Tibial nerve (tissue), 4 donors: ENCODE results near the gene KRTAP5-1.

Source experiments
- EP300 ChIP-seq, 2 donors: sonication (generic); formaldehyde crosslinking; IDR thresholded peaks; one replicate each; pipeline ENCODE4 v1.6.1; 2017; ENCODE audit warnings: antibody characterized with exemption in 2 of 2, mild to moderate bottlenecking in 1 of 2
- POLR2A ChIP-seq, 2 donors: fragments of 450-650 bp; IDR thresholded peaks; one replicate each; pipeline ENCODE4 v1.6.1; 2017; ENCODE audit warnings: antibody characterized with exemption in 2 of 2, mild to moderate bottlenecking in 2 of 2, moderate library complexity in 2 of 2
- TF ChIP-seq, protein P1 (sequence below), 5 experiments: fragments of 200-600 bp in 3 of 5; fragments of 450-650 bp in 2 of 5; sonication (generic) in 3 of 5; IDR thresholded peaks; one replicate each; pipeline ENCODE4 v1.5.1; 2016 to 2019; ENCODE audit warnings: antibody characterized with exemption in 5 of 5, mild to moderate bottlenecking in 3 of 5, moderate library complexity in 2 of 5

DNA sequence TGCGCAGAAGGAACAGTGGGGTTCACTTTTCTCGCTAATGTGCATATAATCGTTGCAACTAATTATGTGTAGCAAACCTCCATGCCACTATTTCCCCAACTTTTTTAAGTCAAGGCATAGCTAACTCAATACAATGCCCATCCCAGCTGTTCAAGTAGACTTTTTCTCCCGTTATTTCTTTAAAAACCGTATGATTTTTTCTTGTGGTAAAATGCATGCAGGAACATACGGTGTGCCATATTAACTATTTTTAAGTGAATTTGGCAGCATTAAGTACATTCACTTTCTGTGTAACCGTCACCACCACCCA, 10.2 kb downstream of the KRTAP5-1 start:
- TF ChIP-seq, protein P1, sequence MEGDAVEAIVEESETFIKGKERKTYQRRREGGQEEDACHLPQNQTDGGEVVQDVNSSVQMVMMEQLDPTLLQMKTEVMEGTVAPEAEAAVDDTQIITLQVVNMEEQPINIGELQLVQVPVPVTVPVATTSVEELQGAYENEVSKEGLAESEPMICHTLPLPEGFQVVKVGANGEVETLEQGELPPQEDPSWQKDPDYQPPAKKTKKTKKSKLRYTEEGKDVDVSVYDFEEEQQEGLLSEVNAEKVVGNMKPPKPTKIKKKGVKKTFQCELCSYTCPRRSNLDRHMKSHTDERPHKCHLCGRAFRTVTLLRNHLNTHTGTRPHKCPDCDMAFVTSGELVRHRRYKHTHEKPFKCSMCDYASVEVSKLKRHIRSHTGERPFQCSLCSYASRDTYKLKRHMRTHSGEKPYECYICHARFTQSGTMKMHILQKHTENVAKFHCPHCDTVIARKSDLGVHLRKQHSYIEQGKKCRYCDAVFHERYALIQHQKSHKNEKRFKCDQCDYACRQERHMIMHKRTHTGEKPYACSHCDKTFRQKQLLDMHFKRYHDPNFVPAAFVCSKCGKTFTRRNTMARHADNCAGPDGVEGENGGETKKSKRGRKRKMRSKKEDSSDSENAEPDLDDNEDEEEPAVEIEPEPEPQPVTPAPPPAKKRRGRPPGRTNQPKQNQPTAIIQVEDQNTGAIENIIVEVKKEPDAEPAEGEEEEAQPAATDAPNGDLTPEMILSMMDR (IDR thresholded peaks at IDR 0.05), result no peak
- TF ChIP-seq POLR2A (IDR thresholded peaks at IDR 0.05), result no peak
- no peak for TF ChIP-seq EP300 (IDR thresholded peaks at IDR 0.05)
